GM19455 (cell line): ENCODE data around the gene MCTP1.
"Not testable (repeated sequence)": the region's sequence is repeated elsewhere in the genome, so short reads cannot be mapped to it uniquely, and the experiment has no call there.

Experiments
- ATAC-seq: cut with Tn5 transposase; IDR thresholded peaks from one replicate; pipeline ENCODE4 v1.9.1; 2021; ENCODE audit not compliant: unreplicated experiment

The MCTP1 gene

DNA sequence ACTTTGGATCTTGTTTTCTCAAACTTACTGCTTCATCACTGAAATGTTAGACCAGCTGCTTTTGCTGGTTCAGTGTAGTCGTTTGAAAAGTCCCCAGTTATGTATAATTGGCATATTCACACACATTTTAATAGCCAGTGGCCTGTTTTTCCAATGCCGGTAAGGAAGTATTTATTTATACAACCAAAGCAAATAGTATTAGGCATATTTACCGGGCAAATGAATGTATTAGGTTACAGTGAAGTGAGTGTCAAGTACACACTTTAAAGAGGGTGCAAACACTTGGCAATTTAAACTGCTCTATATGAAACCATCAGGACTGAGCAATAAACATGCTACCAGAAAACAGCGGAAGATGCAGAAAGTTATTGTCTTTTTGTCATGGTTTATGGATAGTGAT lies 242.9 kb downstream of the MCTP1 start:
- no peak for ATAC-seq

DNA sequence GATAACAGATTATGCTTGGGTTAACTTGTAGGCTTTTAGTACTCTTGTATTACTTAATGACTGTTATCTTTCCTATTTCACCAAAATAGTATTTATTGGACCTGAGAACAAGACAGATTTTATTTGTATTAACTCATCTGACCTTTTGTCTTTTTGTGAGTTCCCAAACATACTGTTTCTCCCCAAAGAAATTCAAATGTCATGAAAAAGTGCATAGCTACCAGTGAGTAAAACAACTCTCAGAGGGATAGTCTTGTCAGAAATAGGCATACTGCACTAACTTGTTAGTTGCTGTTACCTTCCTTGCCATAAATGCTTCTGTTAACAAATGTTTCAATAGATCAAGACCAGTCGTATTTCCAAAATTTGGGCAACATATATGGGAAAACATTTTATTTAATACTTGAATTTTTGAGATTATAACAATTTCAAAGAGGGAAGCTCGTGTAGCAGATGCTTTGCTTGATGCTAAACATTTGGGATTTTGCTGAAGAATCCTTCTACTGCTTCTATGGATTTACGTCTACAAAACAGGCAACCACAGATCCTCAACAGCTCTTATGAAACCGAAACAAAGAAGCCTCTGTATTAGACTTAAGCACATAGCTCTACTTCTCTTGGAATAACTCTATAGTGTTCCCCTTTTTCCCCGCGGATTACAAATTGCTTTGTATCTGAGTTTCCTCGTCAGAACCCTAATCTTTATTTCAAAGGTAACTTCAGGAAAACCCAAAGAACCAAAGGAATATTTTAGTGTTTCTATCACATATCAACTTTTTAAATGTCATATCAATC lies 248.8 kb downstream of the MCTP1 start:
- no peak for ATAC-seq

DNA sequence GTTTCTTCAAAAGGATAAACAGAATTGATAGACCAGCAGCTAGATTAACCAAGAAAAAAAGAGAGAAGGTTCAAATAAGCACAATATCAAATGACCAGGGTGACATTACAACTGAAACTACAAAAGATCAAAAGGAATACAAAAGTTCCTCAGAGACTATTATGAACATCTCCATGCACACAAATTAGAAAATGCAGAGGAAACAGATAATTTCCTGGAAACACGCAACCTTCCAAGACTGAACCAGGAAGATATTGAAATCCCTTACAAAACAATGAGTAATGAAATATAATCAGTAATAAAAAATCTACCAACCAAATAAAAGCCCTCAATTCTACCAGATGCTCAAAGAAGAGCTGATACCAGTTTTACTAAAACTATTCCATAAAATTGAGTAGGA lies 252.1 kb downstream of the MCTP1 start:
- no peak for ATAC-seq

- ATAC-seq, result peak; percentile 55
These were observed 255.1 kb downstream of the MCTP1 start for GRCh38 chr5:95029569-95030366.

DNA sequence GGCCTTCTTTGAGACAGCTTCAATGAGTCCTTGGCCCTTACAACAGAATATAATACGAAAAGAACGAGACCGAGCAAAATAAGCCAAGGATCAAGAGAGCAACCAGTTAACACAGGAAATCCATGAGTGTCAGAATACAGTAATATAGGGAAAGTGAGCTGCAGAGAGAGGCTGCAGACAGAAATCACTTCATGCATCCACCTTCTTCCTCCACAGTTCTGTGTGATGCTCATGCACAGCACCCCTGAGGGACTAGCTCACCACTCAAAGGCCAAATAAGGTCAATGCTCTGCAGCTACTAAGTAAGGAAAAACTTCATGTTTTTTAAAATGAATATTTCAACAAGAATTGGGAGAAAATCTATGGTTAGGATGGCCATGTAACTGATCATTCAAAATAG lies 257.1 kb downstream of the MCTP1 start:
- no peak for ATAC-seq

DNA sequence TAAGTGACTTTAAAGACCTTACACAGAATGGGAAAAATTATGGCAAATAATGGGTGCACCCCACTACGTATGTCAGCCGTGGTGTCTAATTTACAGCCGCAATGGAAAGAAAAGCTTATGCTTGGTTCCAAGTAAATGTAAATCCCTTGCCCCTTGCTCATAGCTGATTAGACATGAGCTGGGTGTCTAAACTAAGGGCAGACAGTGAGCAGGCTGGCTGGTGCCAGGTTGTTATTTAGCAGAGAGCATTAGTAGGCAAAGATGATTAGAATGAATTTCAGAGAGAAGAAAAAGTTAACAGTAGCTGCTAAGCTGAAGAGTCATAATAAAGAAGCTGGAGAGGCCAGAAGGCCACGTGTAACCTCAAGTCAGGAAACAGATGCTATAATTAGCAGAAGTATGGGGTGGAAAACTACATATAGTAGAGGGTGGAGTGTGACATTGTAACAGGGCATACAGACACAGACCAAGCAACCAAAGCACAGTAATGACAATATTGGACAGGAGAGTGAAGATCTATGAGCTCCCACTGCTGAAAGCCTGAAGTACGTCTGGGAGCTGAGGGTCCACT lies 257.7 kb downstream of the MCTP1 start:
- no peak for ATAC-seq

- ATAC-seq, result no peak
These were observed 258.2 kb downstream of the MCTP1 start for GRCh38 chr5:95026718-95027117.

DNA sequence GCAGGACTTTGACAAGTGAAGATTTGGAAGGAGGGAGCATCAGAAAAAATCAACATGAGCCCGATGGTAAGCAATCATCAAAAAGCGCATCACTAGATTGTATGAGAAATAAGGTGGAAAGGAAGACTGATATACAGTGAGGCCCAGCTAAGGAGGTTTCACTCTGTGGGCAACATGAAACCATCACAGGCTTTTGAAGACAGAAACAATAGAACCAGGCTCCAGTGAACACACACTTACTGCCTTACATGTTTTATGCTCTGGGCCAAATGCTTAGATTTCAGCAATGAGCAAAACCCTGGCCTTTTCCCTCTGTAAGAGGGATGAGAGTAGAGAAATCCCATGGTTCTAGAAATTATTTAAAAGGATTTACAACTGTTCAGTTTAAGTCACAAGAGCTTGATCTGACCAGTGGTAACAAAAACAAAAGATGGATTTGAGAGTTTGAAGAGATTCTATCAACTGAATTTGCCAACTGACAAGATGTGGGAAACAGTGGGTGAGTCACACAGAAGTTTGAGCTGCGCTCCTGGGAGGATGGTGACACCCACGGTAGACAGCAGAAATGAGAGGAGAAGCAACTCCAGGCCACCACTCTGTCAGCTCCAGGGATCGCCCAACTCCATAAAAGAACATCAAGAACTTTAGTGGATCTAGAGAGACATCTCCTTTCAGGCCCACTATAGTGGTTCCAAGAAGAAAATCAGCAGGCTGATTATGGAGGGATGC lies 261.8 kb downstream of the MCTP1 start:
- ATAC-seq, result peak; percentile 46

DNA sequence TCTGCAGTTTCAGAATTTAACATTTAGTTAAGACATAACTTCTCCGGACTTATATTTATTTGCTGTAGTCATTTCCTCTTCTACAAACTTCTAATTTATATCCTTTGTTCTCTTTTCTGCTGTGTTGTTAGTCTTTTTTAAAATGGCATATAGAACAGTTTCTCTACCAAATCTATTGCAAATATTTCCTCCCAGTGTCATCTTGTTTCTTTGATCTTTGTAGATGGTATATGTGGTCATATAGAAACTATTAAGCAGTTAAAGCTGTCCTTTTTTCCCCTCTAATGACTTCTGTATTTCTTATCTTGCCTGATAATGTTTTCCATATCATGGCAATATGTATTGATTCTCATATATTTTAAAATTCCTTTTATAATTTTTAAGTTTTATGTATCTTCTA lies 264.5 kb downstream of the MCTP1 start:
- ATAC-seq, result no peak

DNA sequence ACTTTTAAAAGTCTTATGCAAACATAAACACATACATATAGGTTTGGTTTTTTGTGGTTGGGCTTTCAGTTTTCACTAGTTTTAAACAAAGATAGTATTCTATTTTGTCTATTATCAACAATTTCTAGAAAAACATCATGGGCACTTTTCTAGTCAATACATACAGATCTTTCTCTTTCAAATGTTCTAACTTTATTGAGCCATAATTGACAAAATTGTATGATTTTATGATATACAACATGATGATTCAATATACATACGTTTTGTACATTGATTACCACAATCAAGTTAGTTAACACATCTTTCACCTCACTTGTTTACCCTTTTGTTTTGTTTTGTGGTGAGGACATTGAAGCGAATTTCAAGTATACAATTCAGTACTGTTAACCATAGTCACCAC lies 265.9 kb downstream of the MCTP1 start:
- no peak for ATAC-seq

GRCh38 chr5:95018511-95018910 lies 266.4 kb downstream of the MCTP1 start:
- ATAC-seq, result no peak

- ATAC-seq, result no peak
These were observed 275.1 kb downstream of the MCTP1 start for GRCh38 chr5:95009812-95010211.

GRCh38 chr5:95007921-95008597 lies 276.8 kb downstream of the MCTP1 start:
- ATAC-seq, result no peak

- no peak for ATAC-seq
These were observed 279.1 kb downstream of the MCTP1 start for GRCh38 chr5:95005811-95006210.

DNA sequence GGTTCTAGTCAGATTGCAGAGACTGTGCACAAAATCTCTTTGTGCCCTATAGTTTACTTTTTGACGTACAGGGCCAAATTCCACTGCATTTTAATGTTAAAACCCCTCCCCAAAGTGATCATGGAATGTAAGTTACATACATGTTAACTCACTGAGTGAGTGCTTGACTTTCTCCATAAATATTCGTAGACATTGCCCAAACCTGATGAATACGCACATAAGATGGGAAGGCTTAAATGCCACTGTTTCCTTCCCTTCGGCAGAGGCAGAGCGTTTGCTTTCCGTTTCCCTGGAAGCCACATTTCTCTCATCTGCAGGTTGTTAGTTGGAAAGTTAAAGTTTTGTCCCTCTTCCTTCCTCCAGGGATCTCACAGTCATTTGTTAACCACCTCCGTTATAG lies 286.2 kb downstream of the MCTP1 start:
- ATAC-seq, result no peak

GRCh38 chr5:94994537-94994936 lies 290.4 kb downstream of the MCTP1 start:
- ATAC-seq, result not testable (repeated sequence)

DNA sequence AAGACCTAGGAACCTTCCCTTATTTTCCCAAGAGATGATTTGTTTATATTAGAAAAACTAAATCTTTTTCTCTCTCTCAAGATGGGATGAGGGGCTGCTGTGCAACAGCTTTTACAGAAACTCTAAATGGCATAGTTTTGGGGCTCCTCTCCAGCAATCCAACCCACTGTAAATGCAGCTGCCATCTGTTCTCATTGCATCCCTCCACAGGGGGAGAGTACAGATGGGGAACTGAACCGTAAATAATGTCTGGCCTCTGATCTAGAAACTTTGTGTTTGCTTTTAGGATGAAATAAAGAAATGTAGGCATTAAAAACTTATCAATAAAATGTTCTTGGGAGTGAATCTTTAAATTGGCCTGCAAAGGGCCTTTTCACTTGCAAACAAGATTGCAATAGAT lies 291.4 kb downstream of the MCTP1 start:
- ATAC-seq, result no peak

DNA sequence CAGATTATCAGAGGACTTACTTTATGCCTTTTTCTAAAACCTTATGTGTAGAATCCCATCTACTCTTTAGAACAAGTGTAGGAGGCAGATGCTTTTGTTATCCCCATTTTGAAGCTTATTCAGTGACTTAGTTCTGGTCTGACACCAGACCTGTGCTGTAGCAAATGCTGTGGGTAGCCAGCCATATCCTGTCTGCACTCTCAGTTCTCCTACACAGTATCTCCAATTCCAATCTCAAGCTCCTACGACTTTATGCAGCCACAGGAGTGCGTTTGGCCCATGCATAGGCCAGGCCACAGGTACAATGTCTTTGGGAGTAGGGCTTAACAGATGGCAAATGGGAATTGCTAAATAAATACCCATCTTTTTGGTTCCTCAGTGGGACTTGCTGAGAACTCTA lies 292.6 kb downstream of the MCTP1 start:
- ATAC-seq, result no peak

GRCh38 chr5:94983861-94984535 lies 300.9 kb downstream of the MCTP1 start:
- no peak for ATAC-seq

GRCh38 chr5:94977437-94977836 lies 307.5 kb downstream of the MCTP1 start:
- ATAC-seq, result no peak
